ENCODE measurements around the gene FEM1C.

GRCh38 chr5:115489733-115490132 lies 54.8 kb downstream of the FEM1C start:
- no peak for TF ChIP-seq CTCF (IDR thresholded peaks at IDR 0.05 in 2 of 3, conservative IDR thresholded peaks at IDR 0.05 in 1 of 3; ENCODE audit: borderline replicate concordance in 1 of 3, insufficient read depth in 1 of 3, low read depth in 2 of 3, low read length in 2 of 3)
- no peak for TF ChIP-seq SIN3A (IDR thresholded peaks at IDR 0.05; ENCODE audit: low read depth)

Measured in HCT116 (cell line).